Neural crest cell (in vitro differentiated cells): ENCODE measurements around the gene NR2F2. TPM values are rescaled to one million over a fixed set of nuclear protein-coding genes. Genes with fewer than 3 reads are reported as not detected.

ENCODE experiments used
- DNase-seq: peaks from one replicate; pipeline ENCODE4 v3.0.0; 2021; ENCODE audit warnings: low read depth, mixed read lengths, low spot score
- H3K27ac Mint-ChIP-seq: one replicate; pipeline ENCODE4 v1.8.0; 2021; ENCODE audit warnings: mild to moderate bottlenecking, mixed read lengths; ENCODE audit not compliant: unreplicated experiment
- H3K27me3 Mint-ChIP-seq: 2 replicates; pipeline ENCODE4 v1.8.0; 2021; ENCODE audit warnings: low read depth, mild to moderate bottlenecking, mixed read lengths
- H3K36me3 Mint-ChIP-seq: 2 replicates; pipeline ENCODE4 v1.8.0; 2021; ENCODE audit warnings: low read depth, mild to moderate bottlenecking, mixed read lengths
- H3K4me1 Mint-ChIP-seq: 2 replicates; pipeline ENCODE4 v1.8.0; 2021; ENCODE audit warnings: mixed read lengths
- H3K4me3 Mint-ChIP-seq: one replicate; pipeline ENCODE4 v1.8.0; 2021; ENCODE audit warnings: mild to moderate bottlenecking, mixed read lengths
- H3K9me3 Mint-ChIP-seq: 2 replicates; pipeline ENCODE4 v1.8.0; 2021; ENCODE audit warnings: mixed read lengths
- total RNA-seq: library from RNA; stranded (reverse); gene quantifications from 2 replicates; pipeline ENCODE4 v1.2.1, GENCODE V29; 2021
- TF ChIP-seq, protein P1 (sequence below): fragments of 200-600 bp; sonication (generic); conservative IDR thresholded peaks from 2 replicates; pipeline ENCODE4 v1.5.0; 2021; ENCODE audit warnings: antibody characterized with exemption, mild to moderate bottlenecking

Gene NR2F2
- total RNA-seq, 1 donor from 2014 or later, result 147 TPM

DNA sequence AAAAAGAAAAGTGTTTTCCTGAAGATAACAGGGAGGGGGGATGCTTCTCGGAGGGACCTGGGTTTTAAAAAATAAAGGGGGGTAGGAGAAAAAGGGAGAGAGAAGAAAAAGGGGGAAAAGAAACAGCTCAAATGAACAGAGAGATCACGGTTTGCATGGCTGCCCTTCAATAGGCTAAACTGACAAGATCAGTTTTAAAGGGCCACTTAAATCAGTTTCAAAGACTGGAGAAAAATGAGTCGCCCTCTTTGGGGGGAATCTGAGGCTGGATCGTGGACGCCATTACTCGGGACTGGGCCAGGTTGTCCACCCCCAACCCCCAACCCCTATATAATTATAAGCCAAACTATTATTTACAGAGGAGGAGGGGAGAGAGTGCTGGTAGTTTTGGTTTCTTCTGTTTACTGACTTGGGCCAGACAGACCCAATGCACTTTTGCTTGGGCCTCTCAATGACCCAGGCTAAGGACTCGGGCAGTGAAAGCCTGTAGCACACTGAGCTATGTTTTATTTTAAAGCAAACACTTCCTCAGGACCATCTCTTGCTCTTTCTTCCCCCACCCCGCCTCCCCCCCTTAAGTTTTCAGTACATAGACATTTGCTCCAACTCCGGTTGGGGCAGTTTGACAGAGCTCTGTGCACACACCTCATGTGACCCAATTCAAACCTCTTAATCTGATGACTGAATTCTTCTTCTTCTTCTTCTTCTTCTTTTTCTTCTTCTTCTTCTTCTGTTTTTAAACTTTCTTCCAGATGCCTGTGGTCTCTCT is 6.3 kb downstream of the NR2F2 start:
- Mint-ChIP-seq H3K4me1 (peaks cover 65% of the 10 kb centered on the region), H3K27ac (peak overlapping the region; percentile 98), H3K27me3 (peaks cover 85% of the 10 kb centered on the region), H3K36me3 (peaks cover 78% of the 10 kb centered on the region), H3K9me3 (no peaks in the 10 kb centered on the region), H3K4me3 (peak overlapping the region; percentile 96)
- TF ChIP-seq, protein P1, sequence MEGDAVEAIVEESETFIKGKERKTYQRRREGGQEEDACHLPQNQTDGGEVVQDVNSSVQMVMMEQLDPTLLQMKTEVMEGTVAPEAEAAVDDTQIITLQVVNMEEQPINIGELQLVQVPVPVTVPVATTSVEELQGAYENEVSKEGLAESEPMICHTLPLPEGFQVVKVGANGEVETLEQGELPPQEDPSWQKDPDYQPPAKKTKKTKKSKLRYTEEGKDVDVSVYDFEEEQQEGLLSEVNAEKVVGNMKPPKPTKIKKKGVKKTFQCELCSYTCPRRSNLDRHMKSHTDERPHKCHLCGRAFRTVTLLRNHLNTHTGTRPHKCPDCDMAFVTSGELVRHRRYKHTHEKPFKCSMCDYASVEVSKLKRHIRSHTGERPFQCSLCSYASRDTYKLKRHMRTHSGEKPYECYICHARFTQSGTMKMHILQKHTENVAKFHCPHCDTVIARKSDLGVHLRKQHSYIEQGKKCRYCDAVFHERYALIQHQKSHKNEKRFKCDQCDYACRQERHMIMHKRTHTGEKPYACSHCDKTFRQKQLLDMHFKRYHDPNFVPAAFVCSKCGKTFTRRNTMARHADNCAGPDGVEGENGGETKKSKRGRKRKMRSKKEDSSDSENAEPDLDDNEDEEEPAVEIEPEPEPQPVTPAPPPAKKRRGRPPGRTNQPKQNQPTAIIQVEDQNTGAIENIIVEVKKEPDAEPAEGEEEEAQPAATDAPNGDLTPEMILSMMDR, result no peak
- DNase-seq, result no peak

DNA sequence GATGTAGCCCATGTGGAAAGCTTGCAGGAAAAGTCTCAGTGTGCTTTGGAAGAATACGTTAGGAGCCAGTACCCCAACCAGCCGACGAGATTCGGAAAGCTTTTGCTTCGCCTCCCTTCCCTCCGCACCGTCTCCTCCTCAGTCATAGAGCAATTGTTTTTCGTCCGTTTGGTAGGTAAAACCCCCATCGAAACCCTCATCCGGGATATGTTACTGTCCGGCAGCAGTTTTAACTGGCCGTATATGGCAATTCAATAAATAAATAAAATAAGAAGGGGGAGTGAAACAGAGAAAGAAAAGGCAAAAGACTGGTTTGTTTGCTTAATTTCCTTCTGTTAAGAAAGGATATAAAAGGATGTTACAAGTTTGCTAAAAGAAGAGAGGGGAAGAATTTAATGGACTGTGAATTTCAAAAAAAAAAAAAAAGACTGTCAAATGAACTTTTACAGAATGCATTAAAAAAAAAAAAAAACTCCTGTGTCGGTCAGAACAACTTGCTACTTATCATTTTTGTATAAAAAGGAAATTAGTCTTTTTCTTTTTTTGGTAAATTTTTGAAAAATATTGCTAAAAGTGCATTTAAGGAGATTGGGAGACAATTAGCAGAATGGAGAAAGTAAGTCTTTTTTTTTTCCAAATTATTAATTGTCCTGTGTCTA is 7.0 kb downstream of the NR2F2 start:
- no peak for DNase-seq
- Mint-ChIP-seq H3K4me1 (peaks cover 70% of the 10 kb centered on the region), H3K9me3 (no peaks in the 10 kb centered on the region), H3K27me3 (peaks cover 88% of the 10 kb centered on the region), H3K27ac (peak overlapping the region; percentile 98), H3K4me3 (peak overlapping the region; percentile 96), H3K36me3 (peaks cover 80% of the 10 kb centered on the region)
- TF ChIP-seq, protein P1, result no peak

DNA sequence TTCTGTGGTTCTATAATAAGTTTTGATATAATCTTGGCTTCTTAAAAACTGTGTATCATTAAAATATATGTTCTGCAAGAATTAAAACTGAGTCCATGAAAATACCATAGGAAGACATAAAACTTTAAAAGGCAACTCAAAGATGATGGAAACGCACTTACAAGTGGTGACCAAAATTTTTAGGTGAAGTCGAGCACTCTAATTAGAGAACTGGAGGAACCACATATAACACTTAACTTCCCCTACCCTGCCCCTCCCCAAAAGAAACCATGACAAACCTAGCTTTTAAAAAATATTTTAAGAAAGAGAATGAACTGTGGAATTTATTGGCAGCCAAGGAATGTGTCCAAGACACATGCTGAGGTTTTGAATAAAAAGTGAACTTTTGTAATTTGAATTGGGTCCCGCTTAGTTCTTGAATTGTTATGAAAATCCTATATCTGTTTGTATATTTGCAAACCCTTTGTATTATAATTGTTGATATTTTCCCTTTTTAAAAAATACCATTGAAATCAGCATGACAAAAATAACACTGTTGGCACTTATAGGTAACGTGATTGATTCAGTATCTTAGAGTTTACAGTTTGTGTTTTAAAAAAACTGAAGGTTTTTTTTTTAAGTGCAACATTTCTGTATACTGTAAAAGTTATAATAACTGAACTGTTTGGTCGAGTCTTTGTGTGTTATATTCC is 7.7 kb downstream of the NR2F2 start:
- DNase-seq, result no peak
- H3K27ac Mint-ChIP-seq, result peak overlapping the region; percentile 98
- no peaks in the 10 kb centered on the region for H3K9me3 Mint-ChIP-seq
- peaks cover 85% of the 10 kb centered on the region for H3K36me3 Mint-ChIP-seq
- TF ChIP-seq, protein P1, result no peak
- H3K4me3 Mint-ChIP-seq, result peak overlapping the region; percentile 96
- H3K27me3 Mint-ChIP-seq, result peaks cover 93% of the 10 kb centered on the region
- H3K4me1 Mint-ChIP-seq, result peaks cover 78% of the 10 kb centered on the region

DNA sequence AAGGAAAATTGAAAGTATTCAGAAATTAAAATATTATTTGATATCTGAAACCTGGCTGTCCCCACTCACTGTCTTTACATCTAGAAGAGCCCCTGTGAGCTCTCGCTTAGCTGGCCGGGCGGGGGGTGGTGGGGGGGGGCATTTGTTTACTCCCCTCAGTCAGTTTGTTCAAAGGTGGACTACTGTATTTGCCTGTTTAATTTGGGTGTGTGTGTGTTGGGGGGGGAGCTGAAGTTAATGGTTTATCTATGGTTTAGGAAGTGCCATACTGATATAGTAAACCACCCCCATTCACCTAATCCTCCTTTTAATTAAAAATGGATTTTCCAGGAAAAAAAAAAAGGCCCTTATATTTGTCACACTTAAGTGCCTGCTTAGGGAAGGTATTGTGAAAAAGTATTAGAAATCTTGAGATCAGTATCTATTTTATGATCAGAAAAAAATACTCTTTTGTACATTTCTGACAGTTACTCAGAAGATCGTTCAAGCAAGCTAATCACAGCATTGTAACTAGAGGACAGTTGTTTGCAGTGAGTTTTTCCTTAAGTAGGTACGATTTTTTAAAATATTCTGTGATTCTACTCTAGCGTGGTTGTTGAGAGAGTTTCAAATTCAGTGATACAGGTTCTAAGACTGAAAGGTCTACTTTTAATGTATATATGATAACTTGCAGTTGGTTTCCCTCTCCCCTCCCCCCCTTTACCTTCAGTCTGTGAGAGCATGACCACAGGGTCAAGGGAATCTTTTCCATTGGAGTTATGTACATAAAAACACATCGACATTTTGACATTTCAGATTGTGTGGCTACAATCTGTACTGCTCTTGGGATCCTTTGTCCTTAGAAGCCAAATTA is 8.5 kb downstream of the NR2F2 start:
- no peak for DNase-seq
- Mint-ChIP-seq H3K27me3 (peaks cover 92% of the 10 kb centered on the region), H3K36me3 (peaks cover 79% of the 10 kb centered on the region), H3K9me3 (no peaks in the 10 kb centered on the region), H3K4me3 (peak overlapping the region; percentile 96), H3K4me1 (peaks cover 85% of the 10 kb centered on the region), H3K27ac (peak overlapping the region; percentile 99)
- TF ChIP-seq, protein P1, result no peak
